Endothelial cell of umbilical vein (primary cell): Measurements from ENCODE around the gene AMN1.

Experiments
- EZH2 ChIP-seq: IDR thresholded peaks from 2 replicates; pipeline ENCODE4 v1.6.1; 2012; ENCODE audit warnings: borderline replicate concordance, low read depth, mild to moderate bottlenecking, moderate library complexity, low read length, inconsistent platforms; ENCODE audit not compliant: severe bottlenecking
- JUN ChIP-seq: IDR thresholded peaks from 2 replicates; pipeline ENCODE4 v1.6.1; 2011; ENCODE audit warnings: borderline replicate concordance, low read depth; ENCODE audit not compliant: insufficient read length, insufficient read depth
- MYC ChIP-seq: IDR thresholded peaks from one replicate; pipeline ENCODE4 v1.6.1; 2011; ENCODE audit warnings: mild to moderate bottlenecking, low read depth, low read length
- POLR2A ChIP-seq: IDR thresholded peaks from 2 replicates; pipeline ENCODE4 v1.6.1; 2012; ENCODE audit warnings: low read depth, mild to moderate bottlenecking, control low read depth, low read length
- POLR2AphosphoS5 ChIP-seq: IDR thresholded peaks from 2 replicates; pipeline ENCODE4 v1.6.1; 2012; ENCODE audit warnings: low read depth, mild to moderate bottlenecking, control low read depth, low read length, moderate library complexity; ENCODE audit not compliant: insufficient read depth
- TF ChIP-seq, protein P1 (sequence below), 2 donors: IDR thresholded peaks; 1 replicate in 1 of 2; 2 replicates in 1 of 2; pipeline ENCODE4 v1.5.1; 2011; ENCODE audit warnings: low read length in 2 of 2, mild to moderate bottlenecking in 2 of 2, moderate library complexity in 2 of 2, control low read depth in 1 of 2, inconsistent platforms in 1 of 2, low read depth in 1 of 2; ENCODE audit not compliant: insufficient read depth in 1 of 2; ENCODE audit errors: extremely low read depth in 1 of 2
- TF ChIP-seq, protein P2 (sequence below): IDR thresholded peaks from 2 replicates; pipeline ENCODE4 v1.6.1; 2011; ENCODE audit not compliant: insufficient read depth, insufficient read length

DNA sequence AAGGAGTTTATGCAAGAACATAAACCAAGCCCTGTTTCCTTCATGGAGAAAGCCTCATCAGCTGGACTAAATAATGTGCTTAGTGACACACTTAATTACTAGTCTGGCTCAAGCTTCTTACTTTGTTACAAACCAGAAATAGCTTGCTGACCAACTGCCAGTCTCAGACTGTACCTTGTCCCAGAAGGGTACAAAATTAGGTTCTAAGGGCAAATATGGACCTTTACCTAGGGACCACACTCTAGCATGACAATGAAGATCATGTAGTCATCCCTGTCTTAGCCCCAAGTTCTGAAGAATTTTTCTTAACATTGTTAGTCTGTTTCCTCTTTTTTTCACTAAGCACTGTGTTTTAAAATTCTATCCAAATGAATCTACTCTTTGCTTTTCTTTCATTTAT is 2.2 kb downstream of the AMN1 start:
- TF ChIP-seq, protein P1, sequence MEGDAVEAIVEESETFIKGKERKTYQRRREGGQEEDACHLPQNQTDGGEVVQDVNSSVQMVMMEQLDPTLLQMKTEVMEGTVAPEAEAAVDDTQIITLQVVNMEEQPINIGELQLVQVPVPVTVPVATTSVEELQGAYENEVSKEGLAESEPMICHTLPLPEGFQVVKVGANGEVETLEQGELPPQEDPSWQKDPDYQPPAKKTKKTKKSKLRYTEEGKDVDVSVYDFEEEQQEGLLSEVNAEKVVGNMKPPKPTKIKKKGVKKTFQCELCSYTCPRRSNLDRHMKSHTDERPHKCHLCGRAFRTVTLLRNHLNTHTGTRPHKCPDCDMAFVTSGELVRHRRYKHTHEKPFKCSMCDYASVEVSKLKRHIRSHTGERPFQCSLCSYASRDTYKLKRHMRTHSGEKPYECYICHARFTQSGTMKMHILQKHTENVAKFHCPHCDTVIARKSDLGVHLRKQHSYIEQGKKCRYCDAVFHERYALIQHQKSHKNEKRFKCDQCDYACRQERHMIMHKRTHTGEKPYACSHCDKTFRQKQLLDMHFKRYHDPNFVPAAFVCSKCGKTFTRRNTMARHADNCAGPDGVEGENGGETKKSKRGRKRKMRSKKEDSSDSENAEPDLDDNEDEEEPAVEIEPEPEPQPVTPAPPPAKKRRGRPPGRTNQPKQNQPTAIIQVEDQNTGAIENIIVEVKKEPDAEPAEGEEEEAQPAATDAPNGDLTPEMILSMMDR (IDR thresholded peaks at IDR 0.05; ENCODE audit: extremely low read depth in 1 of 2, insufficient read depth in 1 of 2, low read depth in 1 of 2, low read length in 2 of 2) = no peak
- no peak for TF ChIP-seq POLR2A
- TF ChIP-seq JUN = no peak
- TF ChIP-seq, protein P2, sequence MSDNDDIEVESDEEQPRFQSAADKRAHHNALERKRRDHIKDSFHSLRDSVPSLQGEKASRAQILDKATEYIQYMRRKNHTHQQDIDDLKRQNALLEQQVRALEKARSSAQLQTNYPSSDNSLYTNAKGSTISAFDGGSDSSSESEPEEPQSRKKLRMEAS = no peak
- TF ChIP-seq EZH2 = no peak
- TF ChIP-seq POLR2AphosphoS5 = no peak
- no peak for TF ChIP-seq MYC
